GM12878 (cell line): Measurements from ENCODE around the gene LRRC75A. TPM values are rescaled to one million over a fixed set of nuclear protein-coding genes. Genes with fewer than 3 reads are reported as not detected.

Source experiments
- BACH1 ChIP-seq: fragments of 450-650 bp; IDR thresholded peaks from 2 replicates; pipeline ENCODE4 v1.6.1; 2017; ENCODE audit warnings: mild to moderate bottlenecking, borderline replicate concordance
- BHLHE40 ChIP-seq, 2 experiments: fragments of 450-650 bp in 1 of 2; IDR thresholded peaks; 2 replicates each; pipeline ENCODE4 v1.6.1; 2011 to 2017; ENCODE audit warnings: low read depth in 2 of 2, borderline replicate concordance in 1 of 2, improper control_type of control experiment in 1 of 2, low read length in 1 of 2, mild to moderate bottlenecking in 1 of 2
- CREM ChIP-seq: IDR thresholded peaks from 2 replicates; pipeline ENCODE4 v1.6.1; 2014; ENCODE audit warnings: antibody characterized with exemption, low read depth
- CUX1 ChIP-seq: IDR thresholded peaks from 2 replicates; pipeline ENCODE4 v1.6.1; 2012; ENCODE audit warnings: improper control_type of control experiment, low read depth, low read length; ENCODE audit not compliant: insufficient replicate concordance
- HDGF ChIP-seq: fragments of 450-650 bp; IDR thresholded peaks from 2 replicates; pipeline ENCODE4 v1.6.1; 2016; ENCODE audit warnings: antibody characterized with exemption
- HSF1 ChIP-seq: fragments of 150-350 bp; IDR thresholded peaks from 2 replicates; pipeline ENCODE4 v1.6.1; 2014; ENCODE audit warnings: mild to moderate bottlenecking, low read depth, low read length
- LARP7 ChIP-seq: fragments of 450-650 bp; IDR thresholded peaks from 2 replicates; pipeline ENCODE4 v1.6.1; 2017; ENCODE audit warnings: mild to moderate bottlenecking
- MXI1 ChIP-seq: fragments of 150-350 bp; IDR thresholded peaks from 2 replicates; pipeline ENCODE4 v1.6.1; 2011; ENCODE audit warnings: low read depth, mild to moderate bottlenecking, inconsistent platforms, low read length, improper control_type of control experiment
- PBX3 ChIP-seq: IDR thresholded peaks from 2 replicates; pipeline ENCODE4 v1.6.1; 2011; ENCODE audit warnings: mild to moderate bottlenecking, low read depth, low read length, moderate library complexity; ENCODE audit not compliant: insufficient replicate concordance
- POLR2AphosphoS5 ChIP-seq: IDR thresholded peaks from 2 replicates; pipeline ENCODE4 v1.6.1; 2011; ENCODE audit warnings: mild to moderate bottlenecking, low read length, inconsistent platforms
- POU2F2 ChIP-seq: IDR thresholded peaks from 3 replicates; pipeline ENCODE4 v1.6.1; 2011; ENCODE audit warnings: low read depth, mild to moderate bottlenecking, low read length, borderline replicate concordance
- SMC3 ChIP-seq: IDR thresholded peaks from 2 replicates; pipeline ENCODE4 v1.6.1; 2011; ENCODE audit warnings: low read length, improper control_type of control experiment, borderline replicate concordance
- SRF ChIP-seq, 2 experiments: IDR thresholded peaks; 2 replicates each; pipeline ENCODE4 v1.6.1; 2011; ENCODE audit warnings: low read depth in 2 of 2, low read length in 2 of 2, mild to moderate bottlenecking in 1 of 2, moderate library complexity in 1 of 2
- TCF12 ChIP-seq: IDR thresholded peaks from 2 replicates; pipeline ENCODE4 v1.6.1; 2011; ENCODE audit warnings: low read depth, mild to moderate bottlenecking, low read length
- polyA plus RNA-seq, 11 experiments: library from polyadenylated mRNA; depleted of rRNA in 4 of 11; unstranded in 6 of 11; stranded (reverse) in 5 of 11; fragments of >200 nt; fragmentation: Nextera tagmentation in 4 of 11; fragmentation: Illumina TruSeq in 1 of 11; extraction: Ambion mirVana in 4 of 11; extraction: Trizol in 1 of 11; gene quantifications; 1 replicate in 1 of 11; 2 replicates in 10 of 11; pipeline versions ENCODE4 v1.2.1 to v1.2.3, GENCODE V29; 2011 to 2016; ENCODE audit warnings: inconsistent platforms in 2 of 11, missing spikeins in 2 of 11, low read depth in 1 of 11
- total RNA-seq, 4 experiments: library from RNA; depleted of rRNA in 3 of 4; stranded (reverse); fragments of >200 nt in 3 of 4; fragmentation: Illumina TruSeq in 1 of 4; extraction: Trizol in 1 of 4; gene quantifications; 2 replicates each; pipeline versions ENCODE4 v1.2.1 to v1.2.3, GENCODE V29; 2013 to 2021
- TF ChIP-seq, protein P1 (sequence below): fragments of 450-650 bp; IDR thresholded peaks from 2 replicates; pipeline ENCODE4 v1.6.1; 2016; ENCODE audit warnings: mild to moderate bottlenecking, moderate library complexity, borderline replicate concordance

Gene LRRC75A
- total and polyA plus RNA-seq, 10 of the 15 experiments (the other 5 are each of a cell fraction or from before 2014, with no cell fraction given): 0.01 to 1.3 (median 0.09) TPM; not detected in 2

- no peak for TF ChIP-seq HSF1
- peak in 1 of 2 experiments; percentile 45; a peak in 1 of 4 replicates for TF ChIP-seq SRF (IDR thresholded peaks at IDR 0.05; ENCODE audit: low read depth in 2 of 2, low read length in 2 of 2)
- no peak for TF ChIP-seq POLR2AphosphoS5
- peak; percentile 29 to 55; a peak in 2 of 4 replicates for TF ChIP-seq BHLHE40 (IDR thresholded peaks at IDR 0.05; ENCODE audit: borderline replicate concordance in 1 of 2, low read depth in 2 of 2, low read length in 1 of 2)
- peak; percentile 49 for TF ChIP-seq CUX1
- TF ChIP-seq TCF12: 0 out of 2 replicates have a peak, but pooled peaks have one; percentile 24
- TF ChIP-seq, protein P1, sequence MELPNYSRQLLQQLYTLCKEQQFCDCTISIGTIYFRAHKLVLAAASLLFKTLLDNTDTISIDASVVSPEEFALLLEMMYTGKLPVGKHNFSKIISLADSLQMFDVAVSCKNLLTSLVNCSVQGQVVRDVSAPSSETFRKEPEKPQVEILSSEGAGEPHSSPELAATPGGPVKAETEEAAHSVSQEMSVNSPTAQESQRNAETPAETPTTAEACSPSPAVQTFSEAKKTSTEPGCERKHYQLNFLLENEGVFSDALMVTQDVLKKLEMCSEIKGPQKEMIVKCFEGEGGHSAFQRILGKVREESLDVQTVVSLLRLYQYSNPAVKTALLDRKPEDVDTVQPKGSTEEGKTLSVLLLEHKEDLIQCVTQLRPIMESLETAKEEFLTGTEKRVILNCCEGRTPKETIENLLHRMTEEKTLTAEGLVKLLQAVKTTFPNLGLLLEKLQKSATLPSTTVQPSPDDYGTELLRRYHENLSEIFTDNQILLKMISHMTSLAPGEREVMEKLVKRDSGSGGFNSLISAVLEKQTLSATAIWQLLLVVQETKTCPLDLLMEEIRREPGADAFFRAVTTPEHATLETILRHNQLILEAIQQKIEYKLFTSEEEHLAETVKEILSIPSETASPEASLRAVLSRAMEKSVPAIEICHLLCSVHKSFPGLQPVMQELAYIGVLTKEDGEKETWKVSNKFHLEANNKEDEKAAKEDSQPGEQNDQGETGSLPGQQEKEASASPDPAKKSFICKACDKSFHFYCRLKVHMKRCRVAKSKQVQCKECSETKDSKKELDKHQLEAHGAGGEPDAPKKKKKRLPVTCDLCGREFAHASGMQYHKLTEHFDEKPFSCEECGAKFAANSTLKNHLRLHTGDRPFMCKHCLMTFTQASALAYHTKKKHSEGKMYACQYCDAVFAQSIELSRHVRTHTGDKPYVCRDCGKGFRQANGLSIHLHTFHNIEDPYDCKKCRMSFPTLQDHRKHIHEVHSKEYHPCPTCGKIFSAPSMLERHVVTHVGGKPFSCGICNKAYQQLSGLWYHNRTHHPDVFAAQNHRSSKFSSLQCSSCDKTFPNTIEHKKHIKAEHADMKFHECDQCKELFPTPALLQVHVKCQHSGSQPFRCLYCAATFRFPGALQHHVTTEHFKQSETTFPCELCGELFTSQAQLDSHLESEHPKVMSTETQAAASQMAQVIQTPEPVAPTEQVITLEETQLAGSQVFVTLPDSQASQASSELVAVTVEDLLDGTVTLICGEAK: no peak
- no peak for TF ChIP-seq PBX3
- TF ChIP-seq HDGF: 0 out of 2 replicates have a peak, but pooled peaks have one; percentile 30
- TF ChIP-seq BACH1: no peak
- TF ChIP-seq SMC3: peak; percentile 93
- 0 out of 3 replicates have a peak, but pooled peaks have one; percentile 6 for TF ChIP-seq POU2F2
- TF ChIP-seq CREM: 0 out of 2 replicates have a peak, but pooled peaks have one; percentile 31
- TF ChIP-seq MXI1: peak; percentile 75
- no peak for TF ChIP-seq LARP7
Measured at GRCh38 chr17:16415031-16415924, 76.7 kb downstream of the LRRC75A start, which contains the start of gene TRPV2 (continued).
